Heart left ventricle (tissue), 16 donors: ENCODE measurements around the gene KIAA0753. TPM values are rescaled to one million over a fixed set of nuclear protein-coding genes. Genes with fewer than 3 reads are reported as not detected.

Source experiments
- ATAC-seq, 4 donors: fragments of 200-7000 bp; cut with Tn5 transposase; one replicate each; pipeline ENCODE4 v1.9.1; 2020 to 2022; ENCODE audit warnings: moderate library complexity in 4 of 4, mild to moderate bottlenecking in 3 of 4, moderate number of reproducible peaks in 1 of 4
- DNase-seq, 5 donors: peaks; one replicate each; pipeline ENCODE4 v3.0.0-alpha.2; 2020
- H3K27ac ChIP-seq, 12 donors: fragments of 200-600 bp; sonication (generic) in 4 of 12; one replicate each; pipeline versions ENCODE4 v1.5.0 to v1.8.0; 2016 to 2022; ENCODE audit warnings: mild to moderate bottlenecking in 2 of 12
- H3K27me3 ChIP-seq, 9 donors: fragments of 200-600 bp; sonication (generic) in 2 of 9; one replicate each; pipeline versions ENCODE4 v1.5.1 to v1.8.0; 2016 to 2022; ENCODE audit warnings: mild to moderate bottlenecking in 3 of 9
- H3K36me3 ChIP-seq, 9 donors: fragments of 200-600 bp; sonication (generic) in 2 of 9; one replicate each; pipeline versions ENCODE4 v1.5.0 to v1.8.0; 2018 to 2022; ENCODE audit warnings: mild to moderate bottlenecking in 2 of 9
- H3K4me1 ChIP-seq, 12 donors: fragments of 200-600 bp; sonication (generic) in 4 of 12; one replicate each; pipeline versions ENCODE4 v1.5.0 to v1.8.0; 2016 to 2022; ENCODE audit warnings: mild to moderate bottlenecking in 3 of 12
- H3K4me3 ChIP-seq, 12 donors: fragments of 200-600 bp; sonication (generic) in 4 of 12; one replicate each; pipeline versions ENCODE4 v1.5.0 to v1.8.0; 2017 to 2022; ENCODE audit warnings: mild to moderate bottlenecking in 9 of 12, moderate library complexity in 4 of 12
- H3K9me3 ChIP-seq, 12 donors: fragments of 200-600 bp; sonication (generic) in 4 of 12; one replicate each; pipeline versions ENCODE4 v1.5.0 to v1.8.0; 2016 to 2022; ENCODE audit warnings: mild to moderate bottlenecking in 1 of 12
- POLR2A ChIP-seq, 2 donors: fragments of 450-650 bp; IDR thresholded peaks; one replicate each; pipeline ENCODE4 v1.6.1; 2017; ENCODE audit warnings: antibody characterized with exemption in 2 of 2, mild to moderate bottlenecking in 2 of 2, moderate library complexity in 2 of 2
- WGBS, 4 donors: extraction: QIAGEN DNeasy Blood & Tissue Kit in 2 of 4; methylation state at CpG; one replicate each; pipeline versions ENCODE4 v1.1.5 to v1.1.7; 2013 to 2018; 5-methylcytosine and 5-hydroxymethylcytosine counted together
- intact Hi-C, 10 donors: fragments of 100-400 bp; cut with DNase I; formaldehyde crosslinking; loops; one replicate each; pipeline versions ENCODE4 v1.11.1 to v1.14.2; 2022
- long read RNA-seq, 3 donors: library from polyadenylated mRNA; unstranded; transcript quantifications; one replicate each; pipeline ENCODE4 v2.0.0, GENCODE V29; 2020 to 2021
- polyA plus RNA-seq, 2 donors: library from polyadenylated mRNA; stranded (reverse); fragments of 200-250 nt; gene quantifications; one replicate each; pipeline ENCODE4 v1.2.3, GENCODE V29; 2013
- total RNA-seq, 9 donors: library from RNA; depleted of rRNA in 2 of 9; stranded (reverse); fragments of >200 nt in 2 of 9; fragmentation: NEBNext Ultra II Directional in 3 of 9; extraction: Animal tissue kit (Norgen Biotek cat#: 25700) in 3 of 9; gene quantifications; one replicate each; pipeline versions ENCODE4 v1.1.0 to v1.2.4, GENCODE V29; 2016 to 2023
- TF ChIP-seq, protein P1 (sequence below), 12 donors: fragments of 200-600 bp; sonication (generic) in 4 of 12; IDR thresholded peaks; one replicate each; pipeline versions ENCODE4 v1.5.0 to v1.8.0; 2018 to 2022; ENCODE audit warnings: antibody characterized with exemption in 12 of 12, mild to moderate bottlenecking in 5 of 12
- donor health status: ischemic (EF 13 %, LVEDD 7.1; RV severe dilation, severe dysfunction).
- donor health status: healthy with polysubstance abuse.
- donor health status: DM: no; HTN: yes; CAD: no.
- donor health status: DM: no; HTN: no; CAD: no.
- donor health status: ischemic (EF 25% LVEDD 6.9; RV normal size, moderate dysfunction).
- donor health status: ischemic (EF 25% LVEDD 5.7; RV mildly dilated, moderate dysfunction).
- donor health status: healthy.
- donor health status: DM: yes; HTN: yes; CAD: no.
- donor health status: ischemic (EF 35%, LVEDD 5.7; RV mildly dilated, moderate dysfunction).
- donor health status: nonischemic (EF 11% LVEDD 7.7; RV severe dilation, severe dysfunction).
- donor health status: DM: yes; HTN: yes; CAD: no.
- donor health status: PGD.
- donor health status: ischemic (EF 29% LVEDD 5.4; RV normal size, mild dysfunction).
- donor health status: nonischemic (EF 23%, LVEDD 6.1; RV moderate dilation, normal function).

Gene KIAA0753
- total RNA-seq (10 to 100 TPM in 1 of 9 donors, 1 to 10 TPM in 8; 3.3 to 10.2 (median 5.0) TPM), polyA plus RNA-seq (1 to 10 TPM; 2.7 to 5.0 TPM)
- long read RNA-seq, donor 1, partial matches to known transcripts, result 0 of 1 reads
- long read RNA-seq, donor 1, other reads (novel, unspliced or antisense), result 1 of 1 reads
- long read RNA-seq, donor 2, partial matches to known transcripts, result 0 of 1 reads
- long read RNA-seq, donor 2, other reads (novel, unspliced or antisense), result 1 of 1 reads
- long read RNA-seq, donor 3, full-length matches to known transcripts, result 1 of 1 reads
- long read RNA-seq, donor 3, partial matches to known transcripts, result 0 of 1 reads
- long read RNA-seq, donor 3, other reads (novel, unspliced or antisense), result 0 of 1 reads

DNA sequence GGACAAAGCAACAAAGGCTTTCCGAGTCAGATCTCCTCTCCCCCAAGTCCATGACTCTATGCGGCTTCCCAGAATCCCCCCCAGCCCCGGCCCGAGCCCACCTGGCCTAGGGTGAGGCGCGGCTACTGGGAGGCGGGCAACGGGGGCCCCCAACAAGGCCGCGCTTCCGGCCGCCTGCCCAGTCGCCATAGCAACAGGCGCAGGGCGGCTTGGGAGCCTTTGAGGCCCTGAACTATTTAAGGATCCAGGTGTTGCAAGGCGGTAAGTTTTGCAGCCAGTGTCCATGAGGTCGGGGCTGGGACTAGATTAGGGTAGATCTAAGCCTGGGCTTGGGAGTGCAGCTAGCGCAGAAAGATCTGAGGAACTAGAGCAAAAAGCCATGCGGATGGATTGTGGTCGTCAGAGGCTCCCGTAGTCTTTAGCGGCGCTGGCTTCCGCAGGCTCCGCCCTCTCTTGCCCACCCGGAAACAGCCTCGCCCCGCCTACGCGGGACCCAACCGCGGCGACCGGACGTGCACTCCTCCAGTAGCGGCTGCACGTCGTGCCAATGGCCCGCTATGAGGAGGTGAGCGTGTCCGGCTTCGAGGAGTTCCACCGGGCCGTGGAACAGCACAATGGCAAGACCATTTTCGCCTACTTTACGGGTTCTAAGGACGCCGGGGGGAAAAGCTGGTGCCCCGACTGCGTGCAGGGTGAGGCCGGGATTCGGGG, at the start of gene KIAA0753, which contains the start of gene TXNDC17:
Gene KIAA0753, minus strand, starts transcription at position 176 of the 711 bp plus-strand sequence. CDS start 5,608 bp downstream, outside the sequence.
Gene TXNDC17, plus strand, starts transcription at position 525 of the 711 bp plus-strand sequence. Its CDS starts 23 bp downstream, at position 548.
- Histone ChIP-seq H3K27ac (peak within 1 kb of the TSS; percentile 73 to 96 (median 86)), H3K9me3 (no peaks in the 10 kb centered on the region), H3K36me3 (peaks cover 0 to 35% (median 31%) of the 10 kb centered on the region in 9 donors), H3K4me3 (peak within 1 kb of the TSS; percentile 55 to 98 (median 82)), H3K4me1 (peaks cover 0 to 37% (median 24%) of the 10 kb centered on the region in 12 donors), H3K27me3 (no peaks in the 10 kb centered on the region)
- DNase-seq (peak; percentile 93 to 96 (median 95)), ATAC-seq (peak; percentile 96 to 99 (median 97))
- WGBS, 4 donors, result 0 to 1% (median 0%) methylated on average over 15 to 52 of the region's 52 CpGs
- intact Hi-C loops, result no loop called here
- peak in 1 of 2 donors; percentile 82 for TF ChIP-seq POLR2A (IDR thresholded peaks at IDR 0.05)
- TF ChIP-seq, protein P1, sequence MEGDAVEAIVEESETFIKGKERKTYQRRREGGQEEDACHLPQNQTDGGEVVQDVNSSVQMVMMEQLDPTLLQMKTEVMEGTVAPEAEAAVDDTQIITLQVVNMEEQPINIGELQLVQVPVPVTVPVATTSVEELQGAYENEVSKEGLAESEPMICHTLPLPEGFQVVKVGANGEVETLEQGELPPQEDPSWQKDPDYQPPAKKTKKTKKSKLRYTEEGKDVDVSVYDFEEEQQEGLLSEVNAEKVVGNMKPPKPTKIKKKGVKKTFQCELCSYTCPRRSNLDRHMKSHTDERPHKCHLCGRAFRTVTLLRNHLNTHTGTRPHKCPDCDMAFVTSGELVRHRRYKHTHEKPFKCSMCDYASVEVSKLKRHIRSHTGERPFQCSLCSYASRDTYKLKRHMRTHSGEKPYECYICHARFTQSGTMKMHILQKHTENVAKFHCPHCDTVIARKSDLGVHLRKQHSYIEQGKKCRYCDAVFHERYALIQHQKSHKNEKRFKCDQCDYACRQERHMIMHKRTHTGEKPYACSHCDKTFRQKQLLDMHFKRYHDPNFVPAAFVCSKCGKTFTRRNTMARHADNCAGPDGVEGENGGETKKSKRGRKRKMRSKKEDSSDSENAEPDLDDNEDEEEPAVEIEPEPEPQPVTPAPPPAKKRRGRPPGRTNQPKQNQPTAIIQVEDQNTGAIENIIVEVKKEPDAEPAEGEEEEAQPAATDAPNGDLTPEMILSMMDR (IDR thresholded peaks at IDR 0.05), result no peak

DNA sequence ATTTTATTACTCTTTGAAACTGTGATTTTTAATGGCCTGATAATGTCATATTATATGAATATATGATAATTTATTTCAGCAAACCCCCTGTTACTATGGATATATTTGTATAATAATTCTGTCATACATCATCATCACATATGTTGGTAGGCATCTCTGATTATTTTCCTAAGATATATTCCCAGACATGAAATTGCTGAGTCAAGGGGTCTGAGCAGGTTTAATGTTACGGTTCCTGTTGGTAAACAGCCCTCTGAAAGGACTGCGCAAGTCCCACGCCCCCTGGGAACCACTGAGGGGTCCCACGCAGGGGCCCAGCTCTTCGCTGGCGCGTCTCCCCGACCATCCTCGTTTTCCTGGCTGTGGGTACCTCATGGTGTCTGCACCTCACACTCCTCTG, 48.4 kb upstream of the KIAA0753 start:
- WGBS, 4 donors, result 80 to 90% (median 87%) methylated on average over 9 of the region's 9 CpGs
- peaks cover 0 to 13% (median 0%) of the 10 kb centered on the region in 9 donors for H3K27me3 ChIP-seq
- ATAC-seq (no peak), DNase-seq (no peak)
- H3K4me3 ChIP-seq, result no peak overlapping the region
- H3K36me3 ChIP-seq, result no peaks in the 10 kb centered on the region
- intact Hi-C loops, result no loop called here
- H3K9me3 ChIP-seq, result no peaks in the 10 kb centered on the region
- TF ChIP-seq, protein P1 (IDR thresholded peaks at IDR 0.05), result no peak
- no peak for TF ChIP-seq POLR2A (IDR thresholded peaks at IDR 0.05)
- H3K27ac ChIP-seq, result no peak overlapping the region
- no peaks in the 10 kb centered on the region for H3K4me1 ChIP-seq

DNA sequence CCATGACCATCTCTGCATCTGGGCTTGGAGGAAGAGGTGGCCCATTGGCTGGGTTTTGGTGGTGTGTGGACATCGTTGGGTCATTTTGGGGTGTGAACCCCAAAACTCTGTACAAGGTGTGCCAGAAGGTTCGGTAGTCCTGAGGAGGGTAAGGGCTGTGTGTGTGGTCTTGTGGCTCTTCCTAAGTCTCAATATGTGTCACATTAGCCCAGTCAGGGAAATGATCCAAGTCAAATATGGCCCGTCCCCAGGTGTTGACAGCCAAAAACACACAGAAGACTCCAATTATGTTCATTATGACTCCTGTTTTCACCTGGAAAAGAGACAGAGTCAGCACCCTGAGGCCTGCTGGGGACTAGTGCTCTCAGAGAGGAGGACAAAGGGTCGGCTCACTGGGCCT, 45.5 kb upstream of the KIAA0753 start:
- intact Hi-C loops, result no loop called here
- no peak for TF ChIP-seq POLR2A (IDR thresholded peaks at IDR 0.05)
- TF ChIP-seq, protein P1 (IDR thresholded peaks at IDR 0.05), result no peak
- H3K27ac ChIP-seq, result no peak overlapping the region
- peaks cover 0 to 13% (median 0%) of the 10 kb centered on the region in 9 donors for H3K27me3 ChIP-seq
- no peaks in the 10 kb centered on the region for H3K4me1 ChIP-seq
- H3K36me3 ChIP-seq, result no peaks in the 10 kb centered on the region
- 84 to 88% (median 85%) methylated on average over 4 of the region's 4 CpGs for WGBS, 4 donors
- DNase-seq (no peak), ATAC-seq (no peak)
- H3K4me3 ChIP-seq, result no peak overlapping the region
- H3K9me3 ChIP-seq, result no peaks in the 10 kb centered on the region
